GM21717 (cell line): ENCODE data around the gene PCNT.

Experiments used
- ATAC-seq: cut with Tn5 transposase; IDR thresholded peaks from one replicate; pipeline ENCODE4 v1.9.1; 2021; ENCODE audit warnings: mild to moderate bottlenecking, moderate library complexity; ENCODE audit not compliant: unreplicated experiment

Gene PCNT

GRCh38 chr21:46376856-46377453 is 53.0 kb downstream of the PCNT start:
- no peak for ATAC-seq

- ATAC-seq, result no peak
Measured at GRCh38 chr21:46377789-46378188, 53.8 kb downstream of the PCNT start.

- ATAC-seq, result no peak
Measured at GRCh38 chr21:46379105-46379504, 55.1 kb downstream of the PCNT start.

- ATAC-seq, result no peak
Measured at GRCh38 chr21:46379691-46380090, 55.7 kb downstream of the PCNT start.

GRCh38 chr21:46381541-46381940 is 57.6 kb downstream of the PCNT start:
- no peak for ATAC-seq

GRCh38 chr21:46384556-46384955 is 60.6 kb downstream of the PCNT start:
- no peak for ATAC-seq

GRCh38 chr21:46385846-46386733 is 62.1 kb downstream of the PCNT start:
- no peak for ATAC-seq

- ATAC-seq, result no peak
Measured at GRCh38 chr21:46386734-46387088, 62.8 kb downstream of the PCNT start.

- no peak for ATAC-seq
Measured at GRCh38 chr21:46388206-46388880, 64.4 kb downstream of the PCNT start.

GRCh38 chr21:46388896-46389295 is 64.9 kb downstream of the PCNT start:
- no peak for ATAC-seq

GRCh38 chr21:46390603-46391545 is 66.9 kb downstream of the PCNT start:
- ATAC-seq, result no peak

- ATAC-seq, result no peak
Measured at GRCh38 chr21:46391773-46392172, 67.8 kb downstream of the PCNT start.

GRCh38 chr21:46392921-46393320 is 69.0 kb downstream of the PCNT start:
- ATAC-seq, result no peak

- no peak for ATAC-seq
Measured at GRCh38 chr21:46393451-46393940, 69.5 kb downstream of the PCNT start.

GRCh38 chr21:46393941-46394594 is 70.1 kb downstream of the PCNT start:
- no peak for ATAC-seq

GRCh38 chr21:46394595-46395104 is 70.7 kb downstream of the PCNT start:
- no peak for ATAC-seq

- no peak for ATAC-seq
Measured at GRCh38 chr21:46397211-46397905, 73.4 kb downstream of the PCNT start.

GRCh38 chr21:46397993-46398392 is 74.0 kb downstream of the PCNT start:
- no peak for ATAC-seq

- no peak for ATAC-seq
Measured at GRCh38 chr21:46399129-46399528, 75.2 kb downstream of the PCNT start.
